ENCODE results near the gene FAM174C. TPM values are rescaled to one million over a fixed set of nuclear protein-coding genes. Genes with fewer than 3 reads are reported as not detected.

FAM174C gene
- total and polyA plus RNA-seq, 10 of the 15 experiments (the other 5 are each of a cell fraction or from before 2014, with no cell fraction given): 0.89 to 94.6 (median 43.6) TPM

- TF ChIP-seq ELK1 (IDR thresholded peaks at IDR 0.05; ENCODE audit: low read depth, low read length) (peak; percentile 13; the same call in 1 of the 2 replicates), JUND (IDR thresholded peaks at IDR 0.05; ENCODE audit: low read depth, low read length) (no peak), SREBF1 (IDR thresholded peaks at IDR 0.05; ENCODE audit: low read length) (no peak), SMAD5 (IDR thresholded peaks at IDR 0.05; ENCODE audit: low read depth) (peak; percentile 99), YBX1 (IDR thresholded peaks at IDR 0.05) (no peak), PAX5 (IDR thresholded peaks at IDR 0.05; ENCODE audit: borderline replicate concordance, low read depth, low read length) (no peak), YY1 (IDR thresholded peaks at IDR 0.05; ENCODE audit: low read depth, low read length) (no peak), HDGF (IDR thresholded peaks at IDR 0.05) (peak; percentile 94), EGR1 (IDR thresholded peaks at IDR 0.05; ENCODE audit: borderline replicate concordance in 1 of 2, low read depth in 2 of 2, low read length in 2 of 2) (peak in 1 of 2 experiments; percentile 18; a peak in 1 of 3 replicates), IRF4 (IDR thresholded peaks at IDR 0.05; ENCODE audit: low read depth, low read length) (no peak), SREBF2 (IDR thresholded peaks at IDR 0.05; ENCODE audit: low read length) (no peak), EP300 (IDR thresholded peaks at IDR 0.05; ENCODE audit: borderline replicate concordance in 1 of 2, control insufficient read depth in 1 of 2, low read depth in 2 of 2, low read length in 2 of 2) (no peak), SP1 (IDR thresholded peaks at IDR 0.05; ENCODE audit: low read depth, low read length) (peak; percentile 88), KAT2A (conservative IDR thresholded peaks at IDR 0.05; ENCODE audit: control insufficient read depth, low read depth, low read length) (no peak), MAX (IDR thresholded peaks at IDR 0.05; ENCODE audit: low read depth, low read length) (no peak), PKNOX1 (IDR thresholded peaks at IDR 0.05) (peak; percentile 33; the same call in 1 of the 2 replicates), ZNF217 (IDR thresholded peaks at IDR 0.05) (no peak), MXI1 (IDR thresholded peaks at IDR 0.05; ENCODE audit: low read depth, low read length) (no peak), ZBTB11 (CRISPR knock-in tag; IDR thresholded peaks at IDR 0.05) (no peak)
- TF ChIP-seq, protein P1, sequence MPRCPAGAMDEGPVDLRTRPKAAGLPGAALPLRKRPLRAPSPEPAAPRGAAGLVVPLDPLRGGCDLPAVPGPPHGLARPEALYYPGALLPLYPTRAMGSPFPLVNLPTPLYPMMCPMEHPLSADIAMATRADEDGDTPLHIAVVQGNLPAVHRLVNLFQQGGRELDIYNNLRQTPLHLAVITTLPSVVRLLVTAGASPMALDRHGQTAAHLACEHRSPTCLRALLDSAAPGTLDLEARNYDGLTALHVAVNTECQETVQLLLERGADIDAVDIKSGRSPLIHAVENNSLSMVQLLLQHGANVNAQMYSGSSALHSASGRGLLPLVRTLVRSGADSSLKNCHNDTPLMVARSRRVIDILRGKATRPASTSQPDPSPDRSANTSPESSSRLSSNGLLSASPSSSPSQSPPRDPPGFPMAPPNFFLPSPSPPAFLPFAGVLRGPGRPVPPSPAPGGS (IDR thresholded peaks at IDR 0.05; ENCODE audit: borderline replicate concordance, insufficient read depth, low read depth, low read length, poor library complexity, severe bottlenecking): peak; percentile 37
- TF ChIP-seq, protein P2, sequence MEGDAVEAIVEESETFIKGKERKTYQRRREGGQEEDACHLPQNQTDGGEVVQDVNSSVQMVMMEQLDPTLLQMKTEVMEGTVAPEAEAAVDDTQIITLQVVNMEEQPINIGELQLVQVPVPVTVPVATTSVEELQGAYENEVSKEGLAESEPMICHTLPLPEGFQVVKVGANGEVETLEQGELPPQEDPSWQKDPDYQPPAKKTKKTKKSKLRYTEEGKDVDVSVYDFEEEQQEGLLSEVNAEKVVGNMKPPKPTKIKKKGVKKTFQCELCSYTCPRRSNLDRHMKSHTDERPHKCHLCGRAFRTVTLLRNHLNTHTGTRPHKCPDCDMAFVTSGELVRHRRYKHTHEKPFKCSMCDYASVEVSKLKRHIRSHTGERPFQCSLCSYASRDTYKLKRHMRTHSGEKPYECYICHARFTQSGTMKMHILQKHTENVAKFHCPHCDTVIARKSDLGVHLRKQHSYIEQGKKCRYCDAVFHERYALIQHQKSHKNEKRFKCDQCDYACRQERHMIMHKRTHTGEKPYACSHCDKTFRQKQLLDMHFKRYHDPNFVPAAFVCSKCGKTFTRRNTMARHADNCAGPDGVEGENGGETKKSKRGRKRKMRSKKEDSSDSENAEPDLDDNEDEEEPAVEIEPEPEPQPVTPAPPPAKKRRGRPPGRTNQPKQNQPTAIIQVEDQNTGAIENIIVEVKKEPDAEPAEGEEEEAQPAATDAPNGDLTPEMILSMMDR (IDR thresholded peaks at IDR 0.05 in 2 of 3, conservative IDR thresholded peaks at IDR 0.05 in 1 of 3; ENCODE audit: control insufficient read depth in 2 of 3, extremely low read depth in 1 of 3, insufficient read depth in 1 of 3, low read depth in 3 of 3, low read length in 3 of 3): no peak
These were observed 6.3 kb upstream of the FAM174C start, which contains the start of gene CIRBP (continued) for GRCh38 chr19:1269065-1269477.

Data from GM12878 (cell line).